Measurements from ENCODE around the gene ZNF777. TPM values are rescaled to one million over a fixed set of nuclear protein-coding genes. Genes with fewer than 3 reads are reported as not detected.
"Not testable (repeated sequence)": the region's sequence is repeated elsewhere in the genome, so short reads cannot be mapped to it uniquely, and the experiment has no call there.

The ZNF777 gene
- total RNA-seq, 1 donor = 6.0 TPM

- no peak for DNase-seq (ENCODE audit: low read depth)
- TF ChIP-seq CTCF (IDR thresholded peaks at IDR 0.05; ENCODE audit: insufficient read depth, low read depth, low read length) = no peak
- H3K4me3 ChIP-seq (ENCODE audit: low read depth, low read length) = no peak overlapping the region
Observed at GRCh38 chr7:149398195-149398820, 62.6 kb downstream of the ZNF777 start.

- DNase-seq (ENCODE audit: low read depth) = no peak
- no peak overlapping the region for H3K4me3 ChIP-seq (ENCODE audit: low read depth, low read length)
- TF ChIP-seq CTCF (IDR thresholded peaks at IDR 0.05; ENCODE audit: insufficient read depth, low read depth, low read length) = no peak
Observed at GRCh38 chr7:149397470-149398043, 63.3 kb downstream of the ZNF777 start.

GRCh38 chr7:149388550-149389335 lies 72.1 kb downstream of the ZNF777 start:
- H3K4me3 ChIP-seq (ENCODE audit: low read depth, low read length); DNase-seq (ENCODE audit: low read depth): not testable (repeated sequence)

- not testable (repeated sequence) for H3K4me3 ChIP-seq (ENCODE audit: low read depth, low read length); DNase-seq (ENCODE audit: low read depth)
Observed at GRCh38 chr7:149386514-149386913, 74.3 kb downstream of the ZNF777 start.

- no peak for TF ChIP-seq CTCF (IDR thresholded peaks at IDR 0.05; ENCODE audit: insufficient read depth, low read depth, low read length)
- no peak overlapping the region for H3K4me3 ChIP-seq (ENCODE audit: low read depth, low read length)
- no peak for DNase-seq (ENCODE audit: low read depth)
Observed at GRCh38 chr7:149385195-149385950, 75.5 kb downstream of the ZNF777 start.

Other genes starting within 250 kb of the ZNF777 start
- gene ZNF212, start 221.4 kb downstream of the ZNF777 start, total RNA-seq = 5.8 and 6.5 TPM in 2 replicates
- gene ZNF783, start 198.9 kb downstream of the ZNF777 start, total RNA-seq = 8.6 and 9.0 TPM in 2 replicates
- 24.2 and 25.4 TPM in 2 replicates for gene ZNF746, start 36.7 kb upstream of the ZNF777 start, total RNA-seq